Fibroblast of peridontal ligament (primary cell): ENCODE measurements around the gene ARL5C.

ENCODE experiments used
- DNase-seq: peaks from one replicate; pipeline ENCODE4 v3.0.0-alpha.2; 2010; ENCODE audit errors: extremely low read depth

Gene ARL5C

DNA sequence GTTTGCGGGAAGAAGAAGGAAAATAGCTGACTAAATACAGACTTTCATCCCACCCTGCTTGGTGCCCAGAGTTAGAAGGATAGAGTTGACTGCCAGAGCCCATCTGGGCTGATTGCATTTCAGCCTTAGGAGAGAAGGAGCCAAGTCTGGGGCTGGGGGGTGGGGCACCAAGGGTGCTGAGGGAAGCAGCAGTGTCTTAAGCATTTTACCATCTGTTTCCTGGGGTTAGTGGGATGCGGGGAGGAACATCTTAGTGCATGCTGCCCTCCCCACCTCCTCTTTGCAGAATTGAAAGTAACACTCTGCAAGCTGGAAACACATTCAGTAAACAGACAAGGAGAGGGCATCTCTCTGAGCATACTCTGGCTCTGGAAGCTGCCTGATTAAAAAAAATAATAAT lies 1.5 kb upstream of the ARL5C start:
- DNase-seq: peak; percentile 24

DNA sequence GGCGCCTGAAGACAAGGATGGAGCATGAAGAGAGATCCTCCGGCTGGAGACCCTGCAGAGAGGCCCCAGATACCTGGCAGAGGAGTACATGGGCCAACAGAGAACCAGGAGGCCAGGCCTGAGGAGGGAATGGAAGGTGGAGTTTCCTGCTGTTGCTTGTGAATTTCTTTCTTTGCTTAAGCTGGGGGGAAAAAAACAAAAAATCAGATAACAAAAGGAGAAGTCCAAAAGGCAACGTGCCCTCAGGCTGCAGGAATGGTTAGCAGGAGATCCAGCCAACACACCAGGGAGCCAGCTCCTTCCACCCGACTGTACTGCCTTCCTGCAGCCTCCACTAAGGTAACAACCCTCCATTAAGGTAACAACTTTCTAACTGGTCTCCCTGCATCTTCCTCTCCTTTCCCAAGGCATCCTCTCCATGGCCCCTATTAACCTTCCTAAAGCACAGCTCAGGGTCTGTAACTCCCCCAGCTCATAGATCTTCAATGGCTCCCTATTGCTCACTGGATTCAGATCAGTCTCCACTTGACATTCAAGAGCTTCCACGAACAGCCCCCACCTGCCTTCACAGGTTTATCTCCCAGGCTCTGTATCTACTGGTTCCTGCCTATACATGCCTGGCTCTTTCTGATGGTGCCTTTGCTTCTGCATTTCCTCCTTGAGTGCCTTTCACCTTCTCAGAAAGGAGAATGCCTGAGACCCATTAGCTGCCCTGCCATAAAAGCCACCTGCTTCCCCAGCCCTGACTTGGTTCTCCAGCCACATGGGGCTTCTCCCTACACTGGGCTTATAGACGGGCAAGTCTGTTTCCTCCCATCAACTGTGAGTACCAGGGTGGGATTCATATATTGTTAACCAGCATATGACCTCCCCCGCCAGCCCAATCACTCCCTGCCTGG lies 725 bp upstream of the ARL5C start:
- no peak for DNase-seq

DNA sequence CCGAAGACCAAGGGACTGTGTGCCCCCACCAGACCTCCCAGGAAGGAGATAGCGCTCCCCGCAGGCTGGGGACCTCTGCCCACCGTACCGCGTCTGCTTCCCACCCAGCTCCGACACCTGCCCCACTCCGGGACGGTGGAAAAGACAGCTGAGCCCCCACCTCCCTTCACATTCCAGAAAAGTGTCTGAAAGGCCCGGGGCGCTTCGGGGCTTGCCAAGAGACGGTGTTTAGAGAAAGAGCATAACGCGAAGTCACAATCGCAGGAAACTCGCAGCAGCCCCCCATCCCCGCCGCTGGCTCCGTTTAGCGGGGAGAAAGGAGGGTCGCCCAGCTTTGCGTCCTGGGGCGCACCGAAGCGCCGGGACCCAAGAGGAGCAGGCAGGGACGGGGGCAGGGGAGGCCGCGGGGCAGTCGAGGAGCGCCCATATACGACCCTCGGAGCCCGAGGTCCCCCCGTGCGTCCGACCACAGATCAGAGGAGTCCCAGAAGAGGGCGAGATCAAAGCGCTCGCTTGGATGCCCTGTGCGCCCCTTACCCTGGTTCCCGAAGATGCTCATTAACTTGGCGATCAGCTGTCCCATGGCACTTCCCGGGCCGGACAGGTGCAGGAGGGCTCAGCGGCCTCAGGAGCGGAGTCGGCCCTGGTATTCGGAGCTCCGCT lies 652 bp downstream of the ARL5C start:
- DNase-seq: no peak

DNA sequence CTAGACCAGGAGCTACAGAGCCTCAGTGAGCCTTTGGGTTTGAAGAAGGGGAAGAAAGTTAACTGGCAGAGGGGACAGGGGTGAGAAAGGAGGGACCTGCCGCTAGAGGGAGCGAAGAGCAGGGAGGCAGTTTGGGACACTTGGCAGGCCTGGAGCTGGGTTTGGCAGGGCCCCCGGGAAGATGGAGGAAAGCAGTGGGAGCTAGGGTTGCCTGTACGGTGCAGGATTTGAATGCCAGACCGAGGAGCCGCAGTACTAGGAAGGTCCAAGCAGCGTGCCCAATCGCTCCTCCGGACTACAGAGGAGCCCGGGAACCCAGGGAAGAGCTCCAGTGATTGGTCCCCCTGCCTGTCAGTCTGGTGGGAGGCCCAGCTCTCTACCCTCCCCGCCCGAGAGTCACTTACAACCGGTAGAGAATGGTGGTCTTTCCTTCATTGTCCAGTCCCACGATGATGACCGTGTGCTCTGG lies 1.3 kb downstream of the ARL5C start:
- DNase-seq: peak; percentile 88

DNA sequence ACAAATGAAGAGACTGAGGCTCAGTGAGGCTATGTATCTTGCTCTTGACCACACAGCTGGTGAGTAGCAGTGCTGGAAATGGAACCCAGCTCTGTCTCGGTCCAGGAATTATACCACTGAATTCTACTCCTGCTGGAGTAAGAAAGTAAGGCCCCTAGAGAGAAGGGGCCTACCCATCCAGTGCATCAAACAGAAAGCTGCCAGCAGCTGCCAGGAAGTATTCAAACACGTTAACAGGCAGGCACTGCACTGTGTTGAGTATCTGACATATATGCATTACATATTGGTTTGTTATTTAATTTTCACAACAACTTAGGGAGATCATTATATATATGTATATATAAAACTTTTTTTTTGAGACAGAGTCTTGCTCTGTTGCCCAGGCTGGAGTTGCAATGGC lies 4.0 kb downstream of the ARL5C start:
- DNase-seq: no peak

DNA sequence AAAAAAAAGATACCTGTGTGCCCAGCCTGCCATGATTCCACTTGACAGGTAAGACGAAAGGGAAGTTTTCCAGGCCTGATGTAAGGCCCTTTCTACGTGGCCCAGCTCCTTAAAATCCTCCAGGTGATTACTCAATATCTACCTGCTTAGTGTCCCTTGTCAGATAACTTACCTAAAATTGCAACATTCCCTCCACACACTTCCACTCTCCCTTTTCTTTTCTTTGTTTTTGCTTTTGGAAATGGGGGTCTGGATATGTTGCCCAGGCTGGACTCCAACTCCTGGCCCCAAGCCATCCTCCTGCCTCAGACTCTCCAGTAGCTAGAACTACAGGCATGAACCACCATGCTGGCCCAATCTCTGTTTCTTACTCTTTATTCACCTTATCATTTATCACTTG lies 7.3 kb downstream of the ARL5C start:
- no peak for DNase-seq

DNA sequence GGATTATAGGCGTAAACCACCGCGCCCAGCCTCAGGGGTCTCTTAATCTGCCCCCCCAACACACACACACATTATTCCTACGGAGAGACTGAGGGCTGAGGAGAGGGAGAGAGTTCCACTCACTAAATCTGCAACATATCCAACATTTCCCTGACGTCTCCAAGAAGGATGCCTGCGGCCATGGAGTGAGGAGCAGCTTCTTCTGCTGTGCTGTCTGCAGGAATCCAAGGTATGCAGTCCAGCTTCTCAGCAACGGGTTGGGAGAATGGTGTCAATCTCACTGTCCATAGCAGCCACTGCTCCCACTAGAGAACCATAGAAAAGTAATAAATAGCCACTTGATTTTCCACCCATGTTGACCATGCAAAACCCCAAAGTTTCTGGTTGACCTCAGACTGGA lies 9.5 kb downstream of the ARL5C start:
- DNase-seq: no peak

DNA sequence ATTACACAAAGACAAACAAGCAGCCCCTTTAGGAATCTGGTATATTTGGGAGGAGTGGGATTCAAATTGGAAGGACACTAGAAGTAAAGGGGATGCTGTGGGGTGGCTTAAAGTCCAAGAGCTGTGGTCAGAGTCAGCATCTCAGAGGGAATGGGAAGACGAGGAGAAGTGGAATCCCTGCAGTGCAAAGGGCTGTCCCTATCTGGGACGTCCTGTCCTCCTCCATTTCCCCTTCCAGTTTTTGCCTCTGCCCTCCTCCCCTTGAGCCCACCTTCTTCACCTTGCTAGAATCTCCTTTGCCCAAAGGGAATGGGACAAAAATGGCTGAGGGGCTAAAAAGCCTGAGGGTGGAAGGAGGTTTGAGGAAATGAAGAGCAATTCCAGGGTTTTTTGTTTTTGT lies 10.3 kb downstream of the ARL5C start:
- no peak for DNase-seq

DNA sequence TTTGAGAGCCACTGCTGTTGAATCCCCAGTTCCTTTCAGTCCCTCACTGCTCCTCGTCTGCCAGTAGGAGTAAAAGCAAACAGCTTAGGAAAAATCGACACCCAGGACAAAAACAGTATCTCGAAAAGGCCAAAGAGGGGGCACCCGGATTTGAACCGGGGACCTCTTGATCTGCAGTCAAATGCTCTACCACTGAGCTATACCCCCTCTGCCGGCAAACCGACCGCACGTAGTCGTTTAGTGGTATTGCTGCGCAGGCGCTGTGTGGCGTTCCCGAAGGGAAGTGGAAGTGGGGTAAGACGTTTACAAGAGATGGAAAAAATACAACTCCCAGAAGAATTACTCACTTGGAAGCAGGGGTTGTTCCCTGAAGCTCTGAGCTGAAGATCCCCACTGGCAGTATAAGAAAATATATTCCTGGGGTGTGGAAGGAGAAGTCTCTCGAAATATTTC lies 12.3 kb downstream of the ARL5C start:
- DNase-seq: peak; percentile 92

DNA sequence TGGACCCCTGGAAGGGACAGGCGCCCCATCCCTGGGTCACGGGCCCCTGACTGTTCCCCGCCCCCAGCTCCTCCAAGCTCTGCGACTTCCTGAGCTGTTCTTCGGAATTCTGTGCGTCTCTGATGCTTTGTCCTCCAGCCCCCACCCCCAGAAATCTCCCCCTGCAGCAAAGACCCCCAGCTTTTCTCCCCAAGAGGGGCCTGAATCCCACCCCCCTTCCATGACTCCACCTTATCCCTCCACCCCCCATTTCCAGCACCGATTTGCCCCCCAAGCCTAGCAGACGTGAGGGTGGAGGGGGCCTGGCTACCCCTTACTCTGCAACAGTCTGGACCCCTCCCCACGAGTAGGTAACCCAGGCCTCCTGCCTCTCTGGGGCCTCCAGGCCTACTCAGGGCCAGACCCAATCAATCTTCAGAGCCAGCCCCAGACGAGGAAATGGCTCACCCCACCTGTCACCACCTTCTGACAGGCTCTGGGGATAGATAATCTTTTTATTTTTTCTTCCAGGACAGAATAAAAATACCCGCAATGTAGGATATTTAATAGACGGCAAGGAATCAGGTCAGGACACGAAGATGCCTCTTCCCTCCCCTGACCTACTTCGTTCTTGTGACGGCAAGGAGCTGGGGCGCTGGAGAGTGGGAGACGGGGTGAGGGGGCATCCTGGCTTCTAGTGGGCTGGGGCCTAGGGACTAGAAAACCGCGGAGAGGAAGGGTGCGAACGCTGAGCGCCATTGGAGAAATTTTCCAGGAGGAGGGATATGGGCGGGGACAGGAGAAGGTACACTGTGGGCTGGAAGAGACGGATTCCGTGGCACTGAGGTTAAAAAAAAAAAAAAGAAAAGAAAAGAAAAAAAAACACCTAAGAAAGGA lies 13.8 kb downstream of the ARL5C start:
- no peak for DNase-seq

DNA sequence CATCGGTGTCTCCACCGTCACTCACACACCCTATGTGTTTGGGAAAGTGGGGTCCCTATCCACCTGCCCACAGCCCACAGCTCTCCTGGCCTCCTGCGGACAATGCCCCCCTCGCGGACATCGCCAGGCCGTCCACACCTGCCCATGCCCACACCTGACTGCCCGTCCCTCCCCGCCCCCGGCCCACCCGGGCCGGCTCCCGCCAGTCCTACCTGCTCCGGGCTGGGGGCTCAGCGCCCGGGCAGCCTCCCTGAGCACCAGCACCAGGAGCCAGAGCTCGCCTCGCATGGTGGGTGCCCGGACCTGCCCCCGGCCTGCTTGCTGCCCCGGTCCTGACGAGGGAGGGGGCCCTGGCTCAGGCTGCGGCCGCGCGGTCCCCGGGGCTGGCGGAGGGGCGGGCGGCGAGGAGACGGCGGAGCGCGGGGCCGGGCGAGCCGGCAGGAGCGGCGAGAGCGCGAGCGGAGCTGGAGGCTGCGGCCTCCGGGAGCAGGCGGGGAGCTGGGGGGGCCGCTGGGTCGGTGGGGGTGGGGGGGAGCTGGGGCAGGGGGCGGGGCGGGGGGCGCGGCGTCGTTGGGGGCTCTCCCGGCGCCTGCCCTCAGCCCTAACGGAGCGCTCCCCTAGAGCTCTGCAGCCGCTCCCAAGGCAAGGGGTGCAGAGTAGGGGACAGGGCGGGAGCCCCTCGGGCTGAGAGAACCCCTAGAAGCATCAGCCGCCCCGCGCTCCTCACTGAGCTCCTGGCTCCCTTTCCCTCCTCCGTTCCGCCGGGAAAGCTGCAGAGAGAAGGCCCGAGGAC lies 14.6 kb downstream of the ARL5C start, which contains the start of gene PLXDC1:
Gene PLXDC1, minus strand, starts transcription at position 488 of the 793 bp plus-strand sequence. Its CDS starts 200 bp downstream, at position 288.
- no peak for DNase-seq

DNA sequence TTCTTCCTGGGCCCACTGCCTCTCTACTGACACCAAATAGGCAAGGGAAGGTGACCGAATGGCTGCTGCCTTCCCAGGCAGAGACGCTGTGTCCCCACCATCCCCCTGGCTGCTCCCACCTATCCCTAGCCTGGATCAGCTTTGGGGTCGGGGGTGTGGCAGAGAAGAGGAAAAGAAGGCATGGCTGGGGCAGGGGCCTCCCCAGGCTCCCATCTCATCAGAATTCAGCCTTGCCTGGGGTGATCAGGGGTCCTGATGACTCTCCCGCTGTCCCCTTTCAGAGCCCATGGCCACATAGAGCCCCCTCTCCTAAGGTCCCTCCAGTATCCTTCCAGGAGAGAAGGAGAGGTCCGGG lies 15.2 kb downstream of the ARL5C start:
- no peak for DNase-seq

DNA sequence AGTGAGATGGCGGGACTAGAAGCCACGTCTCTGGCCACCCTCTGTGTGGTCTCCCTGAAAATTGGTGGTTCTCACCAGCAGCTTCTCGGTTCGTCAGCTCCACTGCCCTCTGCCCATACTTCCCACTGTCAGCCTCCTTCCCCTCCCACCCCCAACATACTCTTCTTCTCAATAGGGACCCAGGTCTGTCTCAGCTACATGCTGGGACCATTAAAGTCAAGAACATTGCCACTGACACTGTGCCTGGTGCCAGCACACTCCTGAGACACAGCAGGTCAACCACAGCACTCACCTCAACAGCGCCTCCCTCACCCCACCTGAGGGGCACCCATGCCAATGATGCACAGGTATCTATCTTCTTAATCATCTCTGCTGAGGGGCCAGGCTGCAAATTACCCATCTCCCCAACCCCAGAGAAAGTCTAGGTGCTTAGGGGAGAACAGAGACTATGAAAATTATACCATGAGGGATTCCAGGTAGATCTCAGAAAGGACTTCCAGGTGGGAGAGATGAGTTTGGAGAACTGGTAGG lies 15.8 kb downstream of the ARL5C start:
- DNase-seq: no peak

DNA sequence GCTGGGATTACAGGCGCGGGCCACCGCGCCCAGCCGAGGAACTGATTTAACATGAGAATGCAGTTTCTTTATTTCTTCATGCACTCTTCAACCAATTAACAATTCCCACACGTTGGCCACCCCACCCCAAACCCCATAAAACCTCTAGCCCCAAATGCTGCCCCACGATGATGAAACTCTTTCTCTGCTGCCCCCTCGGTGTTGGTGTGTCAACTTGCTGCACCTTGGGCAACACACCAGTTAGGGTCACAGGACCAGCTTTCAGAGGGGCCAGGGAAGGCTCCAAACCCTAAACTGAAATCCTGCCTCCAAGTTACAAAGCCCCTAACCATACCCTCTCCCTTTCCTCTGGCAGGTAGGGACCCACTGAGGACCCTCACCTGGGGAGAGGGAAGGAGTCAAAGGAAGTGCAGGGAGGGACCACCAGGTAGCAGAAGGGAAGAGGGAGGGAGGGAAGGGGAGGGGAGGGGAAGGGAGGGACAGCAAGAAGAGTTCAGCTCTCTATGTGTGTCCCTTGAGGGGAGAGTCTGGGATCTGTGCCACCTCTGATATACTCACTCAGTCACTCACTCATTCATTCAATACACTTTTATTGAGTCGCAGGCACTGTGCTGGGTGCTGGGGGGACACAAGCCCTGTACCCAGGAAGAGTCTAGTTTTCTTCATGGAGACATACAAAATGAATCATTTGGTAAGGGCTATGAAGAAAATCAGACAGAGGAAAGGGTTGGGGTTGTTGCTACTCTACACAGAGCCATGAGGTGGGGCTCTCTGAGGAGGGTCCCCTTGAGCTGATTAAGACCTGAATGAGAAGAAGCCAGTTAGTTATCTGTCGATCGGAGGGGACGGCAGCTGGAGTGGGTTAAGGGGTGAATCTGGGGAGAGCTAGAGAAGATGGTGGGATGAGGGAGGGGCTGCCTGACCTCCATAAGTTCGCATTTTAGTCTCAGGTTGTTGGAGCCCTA lies 18.5 kb downstream of the ARL5C start:
- DNase-seq: no peak

DNA sequence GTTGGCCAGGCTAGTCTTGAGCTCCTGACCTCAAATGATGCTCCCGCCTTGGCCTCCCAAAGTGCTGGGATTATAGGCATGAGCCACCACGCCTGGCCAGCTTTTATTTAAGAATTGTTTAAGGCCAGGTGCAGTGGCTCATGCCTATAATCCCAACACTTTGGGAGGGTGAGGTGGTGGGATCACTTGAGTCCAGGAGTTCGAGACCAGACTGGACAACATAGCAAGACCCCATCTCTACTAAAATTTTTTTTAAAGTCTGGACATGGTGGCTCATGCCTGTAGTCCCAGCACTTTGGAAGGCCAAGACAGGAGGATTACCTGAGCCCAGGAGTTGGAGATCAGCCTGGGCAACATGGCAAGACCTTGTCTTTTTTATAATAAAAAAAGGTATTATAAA lies 19.7 kb downstream of the ARL5C start:
- DNase-seq: no peak

DNA sequence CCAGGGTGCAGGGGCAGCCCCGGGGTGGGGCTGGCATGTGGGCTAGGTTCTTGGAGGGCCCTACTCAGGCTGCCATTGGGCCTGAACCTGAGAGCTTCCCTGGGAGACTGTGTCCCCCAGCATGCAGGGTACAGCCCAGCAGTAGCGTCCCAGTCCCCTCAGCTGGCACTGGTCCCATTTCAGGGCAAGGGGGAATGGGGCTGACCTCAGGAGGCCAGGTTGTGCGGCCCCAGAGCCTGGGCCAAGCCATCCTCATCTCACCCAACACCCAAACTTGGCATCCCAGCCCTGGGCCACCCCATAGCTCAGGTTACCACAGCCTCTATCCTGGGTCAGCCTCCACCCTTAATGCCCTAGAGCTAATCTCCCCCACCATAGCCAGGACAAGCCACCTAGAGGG lies 20.8 kb downstream of the ARL5C start:
- DNase-seq: no peak

DNA sequence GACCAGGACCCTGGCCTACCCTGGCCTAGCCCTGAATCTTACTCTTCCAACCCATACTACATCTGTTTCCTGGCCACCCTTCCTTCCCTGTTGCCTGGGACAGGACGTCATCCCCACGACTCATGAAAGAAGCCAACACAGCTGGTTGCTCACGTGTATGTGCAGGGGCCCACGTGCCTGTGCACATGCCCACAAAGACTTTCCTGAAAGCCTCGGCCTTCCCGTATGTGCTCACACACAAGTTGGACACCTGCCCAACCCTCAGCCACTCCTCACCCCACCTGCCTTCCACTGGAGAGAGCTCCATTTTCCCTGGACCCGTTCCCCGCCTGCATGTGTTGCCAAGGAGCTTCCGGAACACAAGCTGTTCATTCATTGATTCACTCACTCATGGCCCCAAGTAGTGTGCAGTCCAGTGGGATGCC lies 21.5 kb downstream of the ARL5C start:
- DNase-seq: peak; percentile 52

DNA sequence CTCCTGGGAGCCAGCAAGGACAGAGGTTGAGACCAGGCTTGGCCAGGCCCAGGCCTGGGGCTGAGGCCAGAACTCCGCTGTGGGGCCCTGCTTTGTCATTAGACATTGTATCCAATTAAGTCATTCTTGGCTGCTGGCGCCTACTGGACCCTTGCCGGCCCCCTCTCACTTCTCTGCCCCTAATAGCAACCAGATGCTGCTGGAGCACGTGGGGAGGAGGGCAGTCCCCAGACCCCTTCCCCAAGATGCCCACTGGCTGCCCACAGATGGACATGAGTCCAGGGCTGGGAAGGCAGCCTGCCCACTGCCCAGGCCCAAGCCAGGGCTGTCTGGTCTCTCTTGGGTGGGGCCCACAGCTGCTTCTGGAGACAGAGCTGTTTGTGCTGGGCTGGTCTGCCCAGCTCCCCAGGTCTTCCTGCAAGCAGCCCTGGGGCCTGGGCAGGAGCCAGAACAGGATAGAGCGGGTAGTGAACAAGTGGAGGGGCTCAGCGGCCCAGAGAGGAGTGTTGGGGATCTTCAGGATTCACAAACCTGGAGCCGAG lies 22.3 kb downstream of the ARL5C start:
- no peak for DNase-seq

DNA sequence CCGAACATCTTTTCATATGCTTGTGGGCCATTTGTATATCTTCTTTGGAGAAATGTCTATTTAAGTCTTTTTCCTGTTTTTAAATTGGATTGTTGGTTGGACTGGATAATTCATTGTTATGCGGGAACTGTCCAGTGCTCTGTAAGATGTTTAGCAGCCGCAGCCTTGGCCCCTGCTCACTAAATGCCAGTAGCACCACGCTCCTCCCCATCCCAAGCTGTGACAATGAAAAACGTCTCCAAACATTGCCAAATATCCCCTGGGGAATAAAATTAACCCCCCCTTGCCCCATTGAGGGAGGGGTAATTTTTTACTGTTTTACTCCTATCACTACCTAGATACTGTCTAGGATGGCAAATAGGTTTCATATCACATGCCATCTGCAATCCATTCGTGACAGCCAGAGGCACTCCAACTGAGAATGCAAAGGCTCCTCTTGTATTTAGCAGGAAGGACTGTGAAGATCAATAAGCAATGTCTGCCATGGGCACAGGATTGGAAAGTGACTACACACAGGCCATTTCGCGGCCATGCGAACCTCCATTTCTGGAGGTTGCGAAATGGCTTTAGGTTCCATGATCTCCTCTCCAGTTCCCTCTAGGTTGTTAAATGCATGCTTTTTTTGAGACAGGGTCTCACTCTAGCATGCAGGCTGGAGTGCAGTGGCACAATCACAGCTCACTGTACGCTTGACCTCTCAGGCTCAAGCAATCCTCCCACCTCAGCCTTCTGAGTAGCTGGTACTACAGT lies 23.9 kb downstream of the ARL5C start:
- DNase-seq: no peak
